GM13977 (cell line): Measurements from ENCODE around the gene ZNF598.
"Not testable (repeated sequence)": the region's sequence is repeated elsewhere in the genome, so short reads cannot be mapped to it uniquely, and the experiment has no call there.

Experiments used
- DNase-seq: peaks from one replicate; pipeline ENCODE4 v3.0.0; 2012; ENCODE audit warnings: low spot score
- CTCF ChIP-seq: IDR thresholded peaks from 2 replicates; pipeline ENCODE4 v1.5.1; 2012; ENCODE audit warnings: mild to moderate bottlenecking, control low read depth; ENCODE audit not compliant: insufficient read depth; ENCODE audit errors: extremely low read depth, missing control alignments
- in situ Hi-C: fragments of 300-500 bp; cut with MboI; formaldehyde crosslinking; loops from one replicate; pipeline ENCODE4 v1.12.0; 2022; ENCODE audit warnings: low sequenced_read_pairs, low pct_unique_long_range_greater_than_20kb, mixed read lengths, inconsistent platforms; ENCODE audit not compliant: unreplicated experiment

Gene ZNF598

GRCh38 chr16:1960665-1961630 is 48.7 kb downstream of the ZNF598 start:
- in situ Hi-C loops = no loop called here
- no peak for DNase-seq
- TF ChIP-seq CTCF = no peak

GRCh38 chr16:1959269-1960039 is 50.2 kb downstream of the ZNF598 start, which contains the start of gene NDUFB10:
TSS of gene NDUFB10 (plus strand) at chr16:1959538. CDS start at chr16:1959625, 87 bp downstream.
- peak; percentile 93 for TF ChIP-seq CTCF
- DNase-seq = peak; percentile 94
- in situ Hi-C loops = no loop called here

- DNase-seq = no peak
Measured at GRCh38 chr16:1958715-1959268, 50.8 kb downstream of the ZNF598 start.

GRCh38 chr16:1958143-1958491 is 51.5 kb downstream of the ZNF598 start:
- DNase-seq, in situ Hi-C loops: not testable (repeated sequence)

More at GRCh38 chr16:1958715-1959268, 50.8 kb downstream of the ZNF598 start:
- in situ Hi-C loops = no loop called here
- peak; percentile 6 for TF ChIP-seq CTCF

- in situ Hi-C loops, DNase-seq: not testable (repeated sequence)
Measured at GRCh38 chr16:1957434-1958142, 52.0 kb downstream of the ZNF598 start.

GRCh38 chr16:1953734-1954133 is 55.9 kb downstream of the ZNF598 start:
- no peak for TF ChIP-seq CTCF
- DNase-seq = no peak
- in situ Hi-C loops = no loop called here

GRCh38 chr16:1950559-1950958 is 59.1 kb downstream of the ZNF598 start:
- in situ Hi-C loops = no loop called here
- no peak for TF ChIP-seq CTCF

More at GRCh38 chr16:1950559-1950958, 59.1 kb downstream of the ZNF598 start:
- no peak for DNase-seq
